CD14-positive monocyte (primary cell): ENCODE results near the gene NAXE. TPM values are rescaled to one million over a fixed set of nuclear protein-coding genes. Genes with fewer than 3 reads are reported as not detected.

Source experiments
- DNase-seq, 3 donors: peaks; one replicate each; pipeline ENCODE4 v3.0.0-alpha.2; 2011 to 2022
- H2AFZ ChIP-seq: 2 replicates; pipeline ENCODE4 v1.6.0; 2012; ENCODE audit warnings: mild to moderate bottlenecking, low read depth, low read length, inconsistent platforms; ENCODE audit not compliant: insufficient read depth, poor library complexity, severe bottlenecking
- H3K27ac ChIP-seq, 2 donors: 1 replicate in 1 of 2; 2 replicates in 1 of 2; pipeline ENCODE4 v1.5.1; 2012 to 2013; ENCODE audit warnings: low read length in 2 of 2, control low read depth in 1 of 2, inconsistent platforms in 1 of 2, low read depth in 1 of 2, mild to moderate bottlenecking in 1 of 2
- H3K27me3 ChIP-seq, 2 donors: one replicate each; pipeline versions ENCODE4 v1.6.0 to v1.6.1; 2011 to 2013; ENCODE audit warnings: low read length in 2 of 2; ENCODE audit not compliant: control insufficient read depth in 2 of 2, insufficient read depth in 2 of 2
- H3K36me3 ChIP-seq, 2 donors: replicated peaks in 1 of 2; 1 replicate in 1 of 2; 2 replicates in 1 of 2; pipeline versions ENCODE4 v1.5.1 to v1.6.1; 2012 to 2013; ENCODE audit warnings: low read length in 2 of 2, control low read depth in 1 of 2, inconsistent platforms in 1 of 2, mild to moderate bottlenecking in 1 of 2; ENCODE audit not compliant: insufficient read depth in 2 of 2, control insufficient read depth in 1 of 2
- H3K4me1 ChIP-seq, 2 donors: 1 replicate in 1 of 2; 2 replicates in 1 of 2; pipeline versions ENCODE4 v1.5.1 to v1.6.1; 2012 to 2013; ENCODE audit warnings: low read length in 2 of 2, control low read depth in 1 of 2, inconsistent platforms in 1 of 2, mild to moderate bottlenecking in 1 of 2, moderate library complexity in 1 of 2; ENCODE audit not compliant: insufficient read depth in 2 of 2, control insufficient read depth in 1 of 2
- H3K4me2 ChIP-seq: replicated peaks from 2 replicates; pipeline ENCODE3; 2012; ENCODE audit warnings: low read length, moderate library complexity, mild to moderate bottlenecking; ENCODE audit not compliant: poor library complexity, severe bottlenecking; ENCODE audit errors: extremely low read depth
- H3K4me3 ChIP-seq, 3 experiments: fragments of 200-600 bp in 1 of 3; sonication (generic) in 1 of 3; replicated peaks in 1 of 3; 1 replicate in 2 of 3; 2 replicates in 1 of 3; pipeline ENCODE4 v1.5.1; 2011 to 2013; ENCODE audit warnings: low read length in 3 of 3, mild to moderate bottlenecking in 3 of 3, control low read depth in 2 of 3, low read depth in 2 of 3, inconsistent platforms in 1 of 3, moderate library complexity in 1 of 3
- H3K79me2 ChIP-seq: 2 replicates; pipeline ENCODE4 v1.6.0; 2012; ENCODE audit warnings: mild to moderate bottlenecking, control low read depth, inconsistent platforms, low read length, moderate library complexity; ENCODE audit not compliant: insufficient read depth
- H3K9ac ChIP-seq: 2 replicates; pipeline ENCODE4 v1.6.0; 2017; ENCODE audit warnings: low read length, mild to moderate bottlenecking; ENCODE audit not compliant: insufficient read depth, poor library complexity, severe bottlenecking
- H3K9me3 ChIP-seq, 2 donors: replicated peaks in 1 of 2; 1 replicate in 1 of 2; 2 replicates in 1 of 2; pipeline versions ENCODE4 v1.5.1 to v1.6.1; 2012 to 2013; ENCODE audit warnings: low read length in 2 of 2, control low read depth in 1 of 2; ENCODE audit not compliant: control insufficient read depth in 1 of 2, insufficient read depth in 1 of 2
- H4K20me1 ChIP-seq: 2 replicates; pipeline ENCODE4 v1.6.0; 2012; ENCODE audit warnings: mild to moderate bottlenecking, low read length, control low read depth, moderate library complexity; ENCODE audit not compliant: insufficient read depth
- H3K27ac Mint-ChIP-seq, 7 donors: one replicate each; pipeline ENCODE4 v1.8.0; 2020; ENCODE audit warnings: mild to moderate bottlenecking in 7 of 7, mixed read lengths in 7 of 7, moderate library complexity in 6 of 7, inconsistent platforms in 2 of 7
- H3K27me3 Mint-ChIP-seq, 3 donors: one replicate each; pipeline ENCODE4 v1.8.0; 2021 to 2022; ENCODE audit warnings: low read depth in 3 of 3, mild to moderate bottlenecking in 3 of 3, mixed read lengths in 3 of 3, moderate library complexity in 3 of 3, inconsistent platforms in 1 of 3
- H3K36me3 Mint-ChIP-seq, 2 donors: one replicate each; pipeline ENCODE4 v1.8.0; 2020; ENCODE audit warnings: mixed read lengths in 2 of 2, inconsistent platforms in 1 of 2, mild to moderate bottlenecking in 1 of 2
- H3K4me1 Mint-ChIP-seq: one replicate; pipeline ENCODE4 v1.8.0; 2020; ENCODE audit warnings: mild to moderate bottlenecking, mixed read lengths
- H3K4me3 Mint-ChIP-seq, 2 donors: one replicate each; pipeline ENCODE4 v1.8.0; 2020; ENCODE audit warnings: mild to moderate bottlenecking in 2 of 2, mixed read lengths in 2 of 2, moderate library complexity in 1 of 2
- H3K9me3 Mint-ChIP-seq, 7 donors: one replicate each; pipeline ENCODE4 v1.8.0; 2020 to 2022; ENCODE audit warnings: mixed read lengths in 7 of 7, mild to moderate bottlenecking in 6 of 7, moderate library complexity in 6 of 7, inconsistent platforms in 2 of 7
- WGBS: methylation state at CpG from one replicate; pipeline ENCODE4 v1.1.5; 2013; ENCODE audit warnings: missing lambda C conversion rate; ENCODE audit not compliant: insufficient coverage; 5-methylcytosine and 5-hydroxymethylcytosine counted together
- intact Hi-C, 2 donors: fragments of 100-400 bp; cut with micrococcal nuclease; formaldehyde crosslinking; loops; one replicate each; pipeline versions ENCODE4 v1.15.0 to v1.15.1; 2023
- polyA plus RNA-seq, 3 donors: library from polyadenylated mRNA; depleted of rRNA in 1 of 3; unstranded in 2 of 3; stranded (reverse) in 1 of 3; fragments of 300-500 nt in 2 of 3; fragments of >200 nt in 1 of 3; fragmentation: Illumina TruSeq in 2 of 3; gene quantifications; 1 replicate in 2 of 3; 2 replicates in 1 of 3; pipeline ENCODE4 v1.2.3, GENCODE V29; 2012 to 2021
- TF ChIP-seq, protein P1 (sequence below): fragments of 200-600 bp; IDR thresholded peaks from one replicate; pipeline ENCODE4 v1.8.0; 2022; ENCODE audit warnings: antibody characterized with exemption, mild to moderate bottlenecking

The NAXE gene
- polyA plus RNA-seq, 3 donors = 23.7 to 81.7 (median 54.9) TPM

DNA sequence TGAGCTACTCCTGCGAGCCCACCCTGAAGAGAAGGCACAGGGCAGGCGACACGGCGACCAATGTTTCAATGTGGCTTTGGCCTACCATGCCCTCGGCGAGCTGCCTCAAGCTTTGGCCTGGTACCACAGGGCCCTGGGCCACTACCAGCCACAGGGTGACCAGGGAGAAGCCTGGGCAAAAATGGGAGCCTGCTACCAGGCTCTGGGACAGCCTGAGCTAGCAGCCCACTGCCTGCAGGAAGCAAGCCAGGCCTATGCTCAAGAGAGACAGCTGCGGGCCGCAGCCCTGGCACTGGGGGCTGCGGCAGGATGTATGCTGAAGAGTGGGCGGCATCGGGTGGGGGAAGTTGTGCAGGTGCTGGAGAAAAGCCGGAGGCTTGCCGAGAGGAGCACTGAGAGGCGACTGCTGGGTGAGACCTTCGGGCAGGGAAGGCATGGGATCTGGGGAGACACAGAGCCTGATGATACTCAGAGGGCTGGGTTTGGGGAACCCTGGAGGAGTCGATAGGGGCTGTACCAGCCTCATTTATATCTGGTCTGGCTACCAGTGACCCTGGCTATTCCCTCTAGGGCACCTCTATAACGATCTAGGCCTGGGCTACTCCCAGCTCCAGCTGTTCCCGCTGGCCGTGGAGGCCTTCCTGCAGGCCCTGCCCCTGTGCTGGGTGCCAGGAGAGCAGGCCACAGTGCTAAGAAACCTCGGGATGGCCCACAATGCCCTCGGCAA, 9.8 kb upstream of the NAXE start:
- peak overlapping the region; percentile 45 for H3K9ac ChIP-seq
- no peak for DNase-seq
- Mint-ChIP-seq H3K36me3 (no peaks in the 10 kb centered on the region), H3K27me3 (peaks cover under 1 to 6% (median 2%) of the 10 kb centered on the region in 3 donors), H3K27ac (peak overlapping the region in 3 of 7 donors; percentile 38 to 80 (median 61)), H3K4me1 (peaks cover 28% of the 10 kb centered on the region), H3K9me3 (no peaks in the 10 kb centered on the region), H3K4me3 (peak overlapping the region; percentile 64 to 80)
- H3K27me3 ChIP-seq = no peaks in the 10 kb centered on the region
- peak overlapping the region; percentile 47 for H3K4me2 ChIP-seq
- no peaks in the 10 kb centered on the region for H3K36me3 ChIP-seq
- WGBS = 40% methylated on average over 21 of the region's 21 CpGs
- H3K4me3 ChIP-seq = peak overlapping the region in 1 of 3 experiments; percentile 46
- no peaks in the 10 kb centered on the region for H3K9me3 ChIP-seq
- TF ChIP-seq, protein P1, sequence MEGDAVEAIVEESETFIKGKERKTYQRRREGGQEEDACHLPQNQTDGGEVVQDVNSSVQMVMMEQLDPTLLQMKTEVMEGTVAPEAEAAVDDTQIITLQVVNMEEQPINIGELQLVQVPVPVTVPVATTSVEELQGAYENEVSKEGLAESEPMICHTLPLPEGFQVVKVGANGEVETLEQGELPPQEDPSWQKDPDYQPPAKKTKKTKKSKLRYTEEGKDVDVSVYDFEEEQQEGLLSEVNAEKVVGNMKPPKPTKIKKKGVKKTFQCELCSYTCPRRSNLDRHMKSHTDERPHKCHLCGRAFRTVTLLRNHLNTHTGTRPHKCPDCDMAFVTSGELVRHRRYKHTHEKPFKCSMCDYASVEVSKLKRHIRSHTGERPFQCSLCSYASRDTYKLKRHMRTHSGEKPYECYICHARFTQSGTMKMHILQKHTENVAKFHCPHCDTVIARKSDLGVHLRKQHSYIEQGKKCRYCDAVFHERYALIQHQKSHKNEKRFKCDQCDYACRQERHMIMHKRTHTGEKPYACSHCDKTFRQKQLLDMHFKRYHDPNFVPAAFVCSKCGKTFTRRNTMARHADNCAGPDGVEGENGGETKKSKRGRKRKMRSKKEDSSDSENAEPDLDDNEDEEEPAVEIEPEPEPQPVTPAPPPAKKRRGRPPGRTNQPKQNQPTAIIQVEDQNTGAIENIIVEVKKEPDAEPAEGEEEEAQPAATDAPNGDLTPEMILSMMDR = no peak
- peak overlapping the region; percentile 94 for H2AFZ ChIP-seq
- intact Hi-C loops = loop anchor here in 1 of 2 donors (1.0 to 5.0 kb wide), 2 partner anchors 9 to 40 kb away; partner anchors contain the start of gene NAXE
- H3K27ac ChIP-seq = peak overlapping the region; percentile 13 to 51
- H3K4me1 ChIP-seq = peaks cover 16 to 20% of the 10 kb centered on the region in 2 donors
- H4K20me1 ChIP-seq = no peaks in the 10 kb centered on the region
- H3K79me2 ChIP-seq = no peaks in the 10 kb centered on the region

DNA sequence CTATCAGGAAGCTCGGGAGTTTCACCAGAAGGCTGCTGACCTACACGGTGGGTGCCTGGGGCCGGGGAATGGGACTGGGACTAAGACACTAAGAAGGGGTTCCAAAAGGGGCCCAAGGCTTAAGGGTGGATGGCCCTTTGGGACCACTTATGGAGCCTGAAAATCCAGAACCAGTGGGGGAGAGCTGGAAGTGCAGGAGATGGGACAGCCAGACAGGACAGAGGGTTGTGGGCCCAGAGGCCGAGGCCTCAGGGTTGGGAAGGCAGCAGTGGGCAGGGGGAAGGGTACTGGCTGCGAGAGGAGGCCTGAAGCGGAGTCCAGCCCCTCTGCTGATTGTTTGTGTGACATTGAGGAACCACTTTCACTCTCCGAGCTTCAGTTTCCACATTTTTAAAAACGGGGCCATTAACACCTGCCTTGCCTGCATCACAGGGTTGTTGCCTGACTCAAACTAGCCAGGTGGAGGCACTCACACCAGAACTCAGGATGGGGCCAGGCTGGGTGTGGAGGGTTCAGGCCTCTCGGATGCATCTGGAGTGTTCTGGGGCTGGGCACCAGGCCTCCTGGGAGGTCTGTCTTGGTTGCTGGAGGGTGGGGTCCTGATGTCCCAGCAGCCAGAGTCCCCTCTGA, 9.1 kb upstream of the NAXE start:
- DNase-seq = no peak
- peak overlapping the region; percentile 47 for H3K4me2 ChIP-seq
- no peaks in the 10 kb centered on the region for H3K36me3 ChIP-seq
- no peaks in the 10 kb centered on the region for H3K79me2 ChIP-seq
- peak overlapping the region; percentile 13 to 51 for H3K27ac ChIP-seq
- H3K9me3 Mint-ChIP-seq = no peaks in the 10 kb centered on the region
- 28% methylated on average over 6 of the region's 9 CpGs for WGBS
- H3K36me3 Mint-ChIP-seq = no peaks in the 10 kb centered on the region
- no peaks in the 10 kb centered on the region for H4K20me1 ChIP-seq
- H3K4me1 ChIP-seq = peaks cover 16 to 20% of the 10 kb centered on the region in 2 donors
- H2AFZ ChIP-seq = peak overlapping the region; percentile 94
- peak overlapping the region; percentile 64 to 80 for H3K4me3 Mint-ChIP-seq
- H3K27me3 Mint-ChIP-seq = peaks cover 0 to 6% (median 2%) of the 10 kb centered on the region in 3 donors
- peaks cover 28% of the 10 kb centered on the region for H3K4me1 Mint-ChIP-seq
- no peaks in the 10 kb centered on the region for H3K27me3 ChIP-seq
- H3K9ac ChIP-seq = peak overlapping the region; percentile 45
- no peaks in the 10 kb centered on the region for H3K9me3 ChIP-seq
- H3K4me3 ChIP-seq = peak overlapping the region in 1 of 3 experiments; percentile 46
- intact Hi-C loops = loop anchor here in 1 of 2 donors (1.0 to 5.0 kb wide), 2 partner anchors 9 to 40 kb away; partner anchors contain the start of gene NAXE
- TF ChIP-seq, protein P1 = no peak
- H3K27ac Mint-ChIP-seq = peak overlapping the region in 4 of 7 donors; percentile 4 to 80 (median 38)
